Neural cell (in vitro differentiated cells): ENCODE measurements around the gene SELENOF.

ENCODE experiments used
- CTCF ChIP-seq: fragments of 450-650 bp; IDR thresholded peaks from 2 replicates; pipeline ENCODE4 v1.5.1; 2014; ENCODE audit warnings: antibody characterized with exemption, mild to moderate bottlenecking, moderate library complexity; ENCODE audit not compliant: poor library complexity, severe bottlenecking
- EZH2 ChIP-seq: fragments of 200-600, 300-800 bp; shearing (Covaris generic), sonication (generic); IDR thresholded peaks from 2 replicates; pipeline ENCODE4 v1.6.1; 2014; ENCODE audit warnings: antibody characterized with exemption, low read length, borderline replicate concordance, mild to moderate bottlenecking; ENCODE audit not compliant: insufficient read depth, poor library complexity, severe bottlenecking
- MXI1 ChIP-seq: fragments of 450-650 bp; conservative IDR thresholded peaks from 2 replicates; pipeline ENCODE4 v1.6.1; 2014; ENCODE audit warnings: antibody characterized with exemption, mild to moderate bottlenecking; ENCODE audit not compliant: poor library complexity, severe bottlenecking
- POLR2AphosphoS5 ChIP-seq: IDR thresholded peaks from 2 replicates; pipeline ENCODE4 v1.6.1; 2012
- RAD21 ChIP-seq: fragments of 450-650 bp; conservative IDR thresholded peaks from 2 replicates; pipeline ENCODE4 v1.6.1; 2014; ENCODE audit warnings: antibody characterized with exemption, mild to moderate bottlenecking, moderate library complexity
- SMC3 ChIP-seq: fragments of 450-650 bp; conservative IDR thresholded peaks from 2 replicates; pipeline ENCODE4 v1.6.1; 2014; ENCODE audit warnings: antibody characterized with exemption, mild to moderate bottlenecking, moderate library complexity; ENCODE audit not compliant: poor library complexity

GRCh38 chr1:86826856-86827255, 87.1 kb downstream of the SELENOF start:
- TF ChIP-seq MXI1 = no peak
- TF ChIP-seq CTCF = no peak
- TF ChIP-seq POLR2AphosphoS5 = no peak
- TF ChIP-seq RAD21 = no peak
- TF ChIP-seq EZH2 = no peak
- no peak for TF ChIP-seq SMC3
